GM15510 (cell line): ENCODE data around the gene EIF1.

Experiments
- POLR2A ChIP-seq: IDR thresholded peaks from 3 replicates; pipeline ENCODE4 v1.6.1; 2011; ENCODE audit warnings: borderline replicate concordance; ENCODE audit not compliant: insufficient read length; ENCODE audit errors: extremely low read depth

EIF1 gene

GRCh38 chr17:41664587-41665565 is 23.8 kb upstream of the EIF1 start:
- TF ChIP-seq POLR2A: no peak

- TF ChIP-seq POLR2A: peak; percentile 36
Observed at GRCh38 chr17:41665566-41666236, 23.0 kb upstream of the EIF1 start.

- TF ChIP-seq POLR2A: no peak
Observed at GRCh38 chr17:41666237-41666641, 22.4 kb upstream of the EIF1 start.

GRCh38 chr17:41666708-41667279 is 21.9 kb upstream of the EIF1 start:
- peak; percentile 34 for TF ChIP-seq POLR2A

GRCh38 chr17:41667280-41668041 is 21.2 kb upstream of the EIF1 start:
- TF ChIP-seq POLR2A: no peak

GRCh38 chr17:41672153-41672552 is 16.5 kb upstream of the EIF1 start:
- TF ChIP-seq POLR2A: no peak

- no peak for TF ChIP-seq POLR2A
Observed at GRCh38 chr17:41676058-41676419, 12.6 kb upstream of the EIF1 start.

GRCh38 chr17:41678411-41678906 is 10.2 kb upstream of the EIF1 start:
- peak; percentile 51 for TF ChIP-seq POLR2A

GRCh38 chr17:41678907-41679739 is 9.6 kb upstream of the EIF1 start:
- TF ChIP-seq POLR2A: no peak

GRCh38 chr17:41679740-41680425 is 8.8 kb upstream of the EIF1 start:
- TF ChIP-seq POLR2A: no peak

GRCh38 chr17:41680426-41681040 is 8.2 kb upstream of the EIF1 start:
- TF ChIP-seq POLR2A: no peak

GRCh38 chr17:41681776-41682175 is 6.9 kb upstream of the EIF1 start:
- TF ChIP-seq POLR2A: no peak

GRCh38 chr17:41682631-41683030 is 6.1 kb upstream of the EIF1 start:
- no peak for TF ChIP-seq POLR2A

- no peak for TF ChIP-seq POLR2A
Observed at GRCh38 chr17:41683441-41684007, 5.2 kb upstream of the EIF1 start.
